ENCODE results near the gene CLASP1. TPM values are rescaled to one million over a fixed set of nuclear protein-coding genes. Genes with fewer than 3 reads are reported as not detected.

CLASP1 gene
- total and polyA plus RNA-seq, 2 experiments from 2014 or later: 20.1 to 45.9 TPM

DNA sequence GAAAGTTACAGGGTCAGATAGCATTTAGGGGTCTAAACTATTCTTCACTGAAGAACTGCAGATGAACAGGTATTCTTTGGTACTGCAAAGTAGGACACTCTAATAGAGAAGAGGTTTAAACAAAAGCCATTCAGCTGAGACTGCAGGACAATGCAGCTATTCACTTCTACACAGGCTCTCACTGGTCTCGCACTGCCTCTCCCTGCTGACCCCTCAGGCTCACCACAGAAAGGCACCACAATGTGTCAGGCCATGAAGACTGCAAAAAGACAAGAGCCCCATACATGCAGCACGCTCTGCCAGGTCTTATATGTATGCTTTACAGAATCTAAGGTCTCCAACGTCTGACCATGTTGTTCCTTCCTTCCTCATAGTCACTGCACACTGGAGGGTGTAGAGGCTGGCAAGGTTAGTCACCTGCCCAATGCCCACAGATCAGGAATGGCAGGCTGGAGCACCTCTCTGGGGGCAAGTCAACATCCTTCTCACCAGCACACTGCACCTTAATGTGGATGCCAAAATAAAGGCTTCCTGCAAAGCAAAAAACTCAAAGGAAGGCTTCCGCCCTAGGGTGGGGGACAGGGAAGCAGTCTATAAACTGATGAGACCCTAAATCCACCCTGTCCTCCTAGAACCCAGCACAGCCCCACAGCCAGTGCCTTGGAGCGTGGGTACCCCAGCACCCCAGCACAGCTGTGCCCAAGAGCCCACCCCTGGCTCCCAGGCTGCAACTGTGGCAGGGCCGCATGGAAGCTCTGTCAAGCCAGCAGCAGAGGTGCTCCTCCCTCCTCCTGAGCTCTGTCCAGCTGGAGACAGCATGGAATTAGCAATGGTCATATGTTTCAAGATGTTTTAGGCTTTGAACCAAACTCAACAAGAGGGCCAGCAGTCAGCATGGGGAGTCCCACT is 129.3 kb downstream of the CLASP1 start:
- H3K36me3 ChIP-seq (replicated peaks; ENCODE audit: insufficient read depth, low read depth): no peaks in the 10 kb centered on the region
- 89% methylated on average over 6 of the region's 6 CpGs for WGBS (ENCODE audit: low lambda C conversion rate, missing lambda C conversion rate)

DNA sequence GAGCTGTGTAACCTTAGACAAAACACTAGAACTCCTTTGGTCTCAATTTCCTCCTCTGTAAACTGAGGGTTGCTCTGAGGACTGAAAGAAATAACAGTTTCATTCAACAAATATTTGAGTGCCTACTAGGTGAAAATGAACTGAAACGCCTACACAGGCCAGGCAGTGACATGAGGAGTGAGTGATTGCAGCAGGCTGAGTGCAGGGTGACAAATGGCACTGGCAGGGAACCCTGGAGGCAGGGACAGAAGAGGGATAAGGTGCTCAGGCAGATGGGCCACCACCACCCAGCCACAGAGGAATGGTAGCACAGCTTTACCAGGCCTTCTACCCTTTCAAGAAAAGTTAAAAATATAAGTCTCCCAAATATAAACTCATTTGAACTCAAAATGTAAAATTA is 130.1 kb downstream of the CLASP1 start:
- 92% methylated on average over 1 of the region's 1 CpG for WGBS (ENCODE audit: low lambda C conversion rate, missing lambda C conversion rate)
- Histone ChIP-seq H3K36me3 (replicated peaks; ENCODE audit: insufficient read depth, low read depth) (no peaks in the 10 kb centered on the region), H3K9me3 (ENCODE audit: low read depth) (no peaks in the 10 kb centered on the region), H3K9me2 (replicated peaks; ENCODE audit: insufficient read depth) (no peaks in the 10 kb centered on the region), H3K27ac (no peak overlapping the region), H2AFZ (no peak overlapping the region), H3K4me3 (no peak overlapping the region), H3K27me3 (no peaks in the 10 kb centered on the region), H3K4me1 (ENCODE audit: insufficient read depth) (no peaks in the 10 kb centered on the region), H3K4me2 (no peak overlapping the region), H3K79me2 (peaks cover 4% of the 10 kb centered on the region), H4K20me1 (ENCODE audit: insufficient read depth, poor library complexity, severe bottlenecking) (no peaks in the 10 kb centered on the region)
- no peak for DNase-seq (ENCODE audit: low spot score)
- TF ChIP-seq EZH2phosphoT487 (IDR thresholded peaks at IDR 0.05; ENCODE audit: low read depth, severe bottlenecking, unreplicated experiment): no peak
- TF ChIP-seq, protein P1, sequence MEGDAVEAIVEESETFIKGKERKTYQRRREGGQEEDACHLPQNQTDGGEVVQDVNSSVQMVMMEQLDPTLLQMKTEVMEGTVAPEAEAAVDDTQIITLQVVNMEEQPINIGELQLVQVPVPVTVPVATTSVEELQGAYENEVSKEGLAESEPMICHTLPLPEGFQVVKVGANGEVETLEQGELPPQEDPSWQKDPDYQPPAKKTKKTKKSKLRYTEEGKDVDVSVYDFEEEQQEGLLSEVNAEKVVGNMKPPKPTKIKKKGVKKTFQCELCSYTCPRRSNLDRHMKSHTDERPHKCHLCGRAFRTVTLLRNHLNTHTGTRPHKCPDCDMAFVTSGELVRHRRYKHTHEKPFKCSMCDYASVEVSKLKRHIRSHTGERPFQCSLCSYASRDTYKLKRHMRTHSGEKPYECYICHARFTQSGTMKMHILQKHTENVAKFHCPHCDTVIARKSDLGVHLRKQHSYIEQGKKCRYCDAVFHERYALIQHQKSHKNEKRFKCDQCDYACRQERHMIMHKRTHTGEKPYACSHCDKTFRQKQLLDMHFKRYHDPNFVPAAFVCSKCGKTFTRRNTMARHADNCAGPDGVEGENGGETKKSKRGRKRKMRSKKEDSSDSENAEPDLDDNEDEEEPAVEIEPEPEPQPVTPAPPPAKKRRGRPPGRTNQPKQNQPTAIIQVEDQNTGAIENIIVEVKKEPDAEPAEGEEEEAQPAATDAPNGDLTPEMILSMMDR (IDR thresholded peaks at IDR 0.05; ENCODE audit: poor library complexity): no peak
- no peak for TF ChIP-seq EZH2 (IDR thresholded peaks at IDR 0.05; ENCODE audit: borderline replicate concordance)

More for the DNA sequence above, 129.3 kb downstream of the CLASP1 start:
- H4K20me1 ChIP-seq (ENCODE audit: insufficient read depth, poor library complexity, severe bottlenecking): no peaks in the 10 kb centered on the region
- no peaks in the 10 kb centered on the region for H3K27me3 ChIP-seq
- H3K27ac ChIP-seq: no peak overlapping the region
- H3K9me2 ChIP-seq (replicated peaks; ENCODE audit: insufficient read depth): no peaks in the 10 kb centered on the region
- peaks cover 4% of the 10 kb centered on the region for H3K79me2 ChIP-seq
- TF ChIP-seq EZH2 (IDR thresholded peaks at IDR 0.05; ENCODE audit: borderline replicate concordance) (no peak), EZH2phosphoT487 (IDR thresholded peaks at IDR 0.05; ENCODE audit: low read depth, severe bottlenecking, unreplicated experiment) (no peak)
- TF ChIP-seq, protein P1 (IDR thresholded peaks at IDR 0.05; ENCODE audit: poor library complexity): no peak
- no peaks in the 10 kb centered on the region for H3K4me1 ChIP-seq (ENCODE audit: insufficient read depth)
- H3K4me3 ChIP-seq: no peak overlapping the region
- H3K4me2 ChIP-seq: no peak overlapping the region
- H3K9me3 ChIP-seq (ENCODE audit: low read depth): no peaks in the 10 kb centered on the region
- no peak overlapping the region for H2AFZ ChIP-seq
- no peak for DNase-seq (ENCODE audit: low spot score)

DNA sequence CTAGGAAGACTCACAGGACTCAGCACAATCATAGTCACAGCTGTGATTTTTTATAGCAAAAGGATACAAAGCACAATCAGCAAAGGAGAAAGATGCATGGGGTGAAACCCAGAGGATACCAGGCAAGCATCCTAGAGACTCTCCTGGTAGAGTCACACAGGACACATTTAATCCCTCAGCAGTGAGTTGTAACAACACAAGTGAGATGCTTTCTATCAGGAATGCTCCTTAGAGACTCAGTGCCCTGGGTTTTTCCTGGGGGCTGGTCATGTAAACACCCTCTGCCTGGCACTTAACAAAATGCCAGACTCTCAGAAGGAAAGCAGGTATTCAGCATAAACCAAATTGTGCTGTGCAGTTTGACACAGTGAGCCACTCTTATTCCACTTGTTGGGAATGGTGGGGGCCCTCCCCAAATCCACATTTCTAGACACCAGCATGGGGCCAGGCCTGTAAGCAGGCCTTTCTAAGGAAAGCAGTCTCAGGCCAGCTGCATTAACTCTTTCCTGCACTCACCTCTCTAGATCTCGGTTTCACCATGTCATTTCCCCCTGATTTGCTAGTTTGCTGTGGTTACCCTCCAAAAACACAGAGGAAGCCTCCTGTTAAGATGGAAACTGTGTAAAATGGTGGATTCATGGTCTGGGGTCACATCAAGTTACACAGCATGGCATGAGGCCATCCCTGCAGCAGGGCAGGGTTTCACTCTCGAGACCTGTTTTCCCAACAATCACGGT is 135.5 kb downstream of the CLASP1 start:
- no peak for DNase-seq (ENCODE audit: low spot score)
- no peak overlapping the region for H3K27ac ChIP-seq
- TF ChIP-seq EZH2phosphoT487 (IDR thresholded peaks at IDR 0.05; ENCODE audit: low read depth, severe bottlenecking, unreplicated experiment): no peak
- TF ChIP-seq, protein P1 (IDR thresholded peaks at IDR 0.05; ENCODE audit: poor library complexity): no peak
- no peak for TF ChIP-seq EZH2 (IDR thresholded peaks at IDR 0.05; ENCODE audit: borderline replicate concordance)
- H3K4me1 ChIP-seq (ENCODE audit: insufficient read depth): no peaks in the 10 kb centered on the region
- no peaks in the 10 kb centered on the region for H3K36me3 ChIP-seq (replicated peaks; ENCODE audit: insufficient read depth, low read depth)
- H3K4me3 ChIP-seq: no peak overlapping the region
- no peaks in the 10 kb centered on the region for H3K9me3 ChIP-seq (ENCODE audit: low read depth)
- H4K20me1 ChIP-seq (ENCODE audit: insufficient read depth, poor library complexity, severe bottlenecking): no peaks in the 10 kb centered on the region
- WGBS (ENCODE audit: low lambda C conversion rate, missing lambda C conversion rate): 95% methylated on average over 3 of the region's 3 CpGs
- H3K9me2 ChIP-seq (replicated peaks; ENCODE audit: insufficient read depth): no peaks in the 10 kb centered on the region
- no peak overlapping the region for H3K4me2 ChIP-seq
- H3K27me3 ChIP-seq: no peaks in the 10 kb centered on the region
- no peak overlapping the region for H2AFZ ChIP-seq
- peaks cover 21% of the 10 kb centered on the region for H3K79me2 ChIP-seq

Measured in hepatocyte (in vitro differentiated cells).